HAP-1 (cell line): Measurements from ENCODE around the gene MRPS2.
A peak's percentile ranks its signal among the peaks of the same experiment; 100 is the strongest.
"Not testable (repeated sequence)": the region's sequence is repeated elsewhere in the genome, so short reads cannot be mapped to it uniquely, and the experiment has no call there.

Experiments
- DNase-seq, 2 experiments: peaks; one replicate each; pipeline ENCODE4 v3.0.0-alpha.2; 2016 to 2020; ENCODE audit warnings: low spot score in 2 of 2
- H3K27me3 ChIP-seq: fragments of 250-450 bp; sonication (Bioruptor Pico); 2 replicates; pipeline ENCODE4 v1.5.1; 2020; ENCODE audit warnings: low read depth, mild to moderate bottlenecking, moderate library complexity
- H3K36me3 ChIP-seq: fragments of 250-450 bp; sonication (Bioruptor Pico); replicated peaks from 2 replicates; pipeline ENCODE4 v1.5.1; 2020; ENCODE audit warnings: mild to moderate bottlenecking
- H3K4me1 ChIP-seq: fragments of 250-450 bp; sonication (Bioruptor Pico); 2 replicates; pipeline ENCODE4 v1.5.1; 2020; ENCODE audit warnings: mild to moderate bottlenecking
- H3K4me3 ChIP-seq: fragments of 250-450 bp; sonication (Bioruptor Pico); 2 replicates; pipeline ENCODE4 v1.5.1; 2020; ENCODE audit warnings: mild to moderate bottlenecking, moderate library complexity
- H3K9me3 ChIP-seq: fragments of 250-450 bp; sonication (Bioruptor Pico); 2 replicates; pipeline ENCODE4 v1.5.1; 2020; ENCODE audit warnings: mild to moderate bottlenecking, moderate library complexity
- in situ Hi-C: fragments of 300-500 bp; cut with MboI; formaldehyde crosslinking; loops from 3 replicates; pipeline ENCODE4 v1.14.3; 2020; ENCODE audit warnings: low sequenced_read_pairs, inconsistent platforms, mixed read lengths

The MRPS2 gene

GRCh38 chr9:135512241-135512603, 11.7 kb downstream of the MRPS2 start:
- in situ Hi-C loops: no loop called here

GRCh38 chr9:135512904-135513303, 12.4 kb downstream of the MRPS2 start:
- Histone ChIP-seq H3K36me3 (no peaks in the 10 kb centered on the region), H3K9me3 (no peaks in the 10 kb centered on the region), H3K4me3 (no peak overlapping the region), H3K27me3 (no peaks in the 10 kb centered on the region), H3K4me1 (no peaks in the 10 kb centered on the region)
- DNase-seq: peak in 1 of 2 experiments; percentile 6
- in situ Hi-C loops: no loop called here

More at GRCh38 chr9:135512241-135512603, 11.7 kb downstream of the MRPS2 start:
- H3K9me3 ChIP-seq: no peaks in the 10 kb centered on the region
- no peak for DNase-seq
- H3K4me1 ChIP-seq: no peaks in the 10 kb centered on the region
- no peaks in the 10 kb centered on the region for H3K36me3 ChIP-seq
- H3K27me3 ChIP-seq: no peaks in the 10 kb centered on the region
- no peak overlapping the region for H3K4me3 ChIP-seq

GRCh38 chr9:135513351-135513846, 12.9 kb downstream of the MRPS2 start:
- DNase-seq: peak in 1 of 2 experiments; percentile 7
- in situ Hi-C loops: no loop called here
- no peaks in the 10 kb centered on the region for H3K9me3 ChIP-seq
- no peak overlapping the region for H3K4me3 ChIP-seq
- H3K27me3 ChIP-seq: no peaks in the 10 kb centered on the region
- no peaks in the 10 kb centered on the region for H3K4me1 ChIP-seq
- no peaks in the 10 kb centered on the region for H3K36me3 ChIP-seq

DNA sequence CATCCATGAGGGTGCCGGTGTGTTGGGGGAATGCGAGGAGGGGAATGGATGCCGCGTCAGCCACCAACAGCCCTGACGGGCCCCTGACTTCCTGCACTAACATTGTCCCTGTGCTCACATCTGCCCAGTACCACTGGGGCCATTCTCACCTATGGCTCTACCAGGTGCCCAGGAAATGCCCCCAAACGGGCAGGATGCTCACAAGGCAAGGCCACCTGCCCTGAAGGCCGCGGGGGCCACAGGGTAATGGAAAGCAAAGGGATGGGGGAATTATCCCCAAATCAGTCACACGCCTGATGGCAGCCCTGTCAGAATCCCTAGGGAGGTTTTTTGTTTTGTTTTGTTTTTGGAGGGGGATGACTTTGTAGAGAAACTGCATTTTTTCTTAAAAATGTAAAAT, 13.4 kb downstream of the MRPS2 start:
- H3K4me3 ChIP-seq, H3K36me3 ChIP-seq, DNase-seq, in situ Hi-C loops, H3K27me3 ChIP-seq, H3K9me3 ChIP-seq, H3K4me1 ChIP-seq: not testable (repeated sequence)

GRCh38 chr9:135514342-135515082, 14.0 kb downstream of the MRPS2 start:
- no peak for DNase-seq
- no peaks in the 10 kb centered on the region for H3K36me3 ChIP-seq
- no peaks in the 10 kb centered on the region for H3K9me3 ChIP-seq
- no peak overlapping the region for H3K4me3 ChIP-seq
- no peaks in the 10 kb centered on the region for H3K4me1 ChIP-seq
- in situ Hi-C loops: no loop called here
- H3K27me3 ChIP-seq: no peaks in the 10 kb centered on the region

GRCh38 chr9:135515083-135515951, 14.8 kb downstream of the MRPS2 start:
- Histone ChIP-seq H3K27me3 (no peaks in the 10 kb centered on the region), H3K9me3 (no peaks in the 10 kb centered on the region), H3K4me1 (no peaks in the 10 kb centered on the region), H3K36me3 (no peaks in the 10 kb centered on the region), H3K4me3 (no peak overlapping the region)
- no peak for DNase-seq
- in situ Hi-C loops: no loop called here

GRCh38 chr9:135516132-135516860, 15.8 kb downstream of the MRPS2 start:
- Histone ChIP-seq H3K27me3 (no peaks in the 10 kb centered on the region), H3K4me3 (no peak overlapping the region), H3K9me3 (no peaks in the 10 kb centered on the region), H3K36me3 (no peaks in the 10 kb centered on the region), H3K4me1 (no peaks in the 10 kb centered on the region)
- DNase-seq: no peak
- in situ Hi-C loops: no loop called here

- no peak for DNase-seq
- Histone ChIP-seq H3K4me1 (no peaks in the 10 kb centered on the region), H3K4me3 (no peak overlapping the region), H3K27me3 (no peaks in the 10 kb centered on the region), H3K9me3 (no peaks in the 10 kb centered on the region), H3K36me3 (no peaks in the 10 kb centered on the region)
- in situ Hi-C loops: no loop called here
Measured at GRCh38 chr9:135517407-135517822, 16.9 kb downstream of the MRPS2 start.

GRCh38 chr9:135519179-135519971, 18.9 kb downstream of the MRPS2 start:
- Histone ChIP-seq H3K27me3 (no peaks in the 10 kb centered on the region), H3K4me3 (no peak overlapping the region), H3K36me3 (no peaks in the 10 kb centered on the region), H3K4me1 (no peaks in the 10 kb centered on the region), H3K9me3 (no peaks in the 10 kb centered on the region)
- in situ Hi-C loops: no loop called here
- DNase-seq: no peak

- no peak for DNase-seq
- no peak within 1 kb of the TSS for H3K4me3 ChIP-seq
- no peaks in the 10 kb centered on the region for H3K4me1 ChIP-seq
- H3K36me3 ChIP-seq: no peaks in the 10 kb centered on the region
- H3K9me3 ChIP-seq: no peaks in the 10 kb centered on the region
- in situ Hi-C loops: no loop called here
- H3K27me3 ChIP-seq: no peaks in the 10 kb centered on the region
Measured at GRCh38 chr9:135520916-135521607, 20.6 kb downstream of the MRPS2 start, which contains the start of gene LCN1. LCN1 (plus strand) TSS chr9:135521440; CDS start chr9:135521498, 58 bp downstream.

DNA sequence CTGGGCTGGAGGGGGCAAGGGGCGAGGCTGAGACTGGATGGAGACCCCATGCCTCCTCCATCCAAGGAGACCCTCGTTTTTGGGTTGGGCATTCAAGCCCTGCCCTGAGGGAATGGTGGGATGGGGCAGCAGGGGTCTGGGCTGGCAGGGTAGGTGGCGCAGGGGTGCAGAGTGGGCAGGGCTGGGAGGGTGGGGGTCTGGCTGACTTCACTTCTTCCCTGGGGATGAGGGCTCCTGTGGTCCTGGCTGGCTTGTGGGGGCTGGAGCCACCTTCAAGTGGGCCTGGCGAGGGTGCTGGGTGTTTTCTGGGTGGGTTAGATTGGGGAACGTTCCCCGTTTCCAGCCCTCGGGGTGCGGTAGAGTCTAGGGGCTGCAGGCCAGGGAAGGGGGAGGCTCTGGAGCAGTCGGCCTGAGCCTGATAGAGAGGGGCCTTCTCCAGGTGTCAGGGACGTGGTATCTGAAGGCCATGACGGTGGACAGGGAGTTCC, 21.2 kb downstream of the MRPS2 start:
- no peaks in the 10 kb centered on the region for H3K36me3 ChIP-seq
- in situ Hi-C loops: no loop called here
- no peaks in the 10 kb centered on the region for H3K27me3 ChIP-seq
- no peak for DNase-seq
- no peaks in the 10 kb centered on the region for H3K4me1 ChIP-seq
- no peaks in the 10 kb centered on the region for H3K9me3 ChIP-seq
- no peak overlapping the region for H3K4me3 ChIP-seq

- Histone ChIP-seq H3K9me3 (no peaks in the 10 kb centered on the region), H3K36me3 (no peaks in the 10 kb centered on the region), H3K4me3 (no peak overlapping the region), H3K4me1 (no peaks in the 10 kb centered on the region), H3K27me3 (no peaks in the 10 kb centered on the region)
- no peak for DNase-seq
- in situ Hi-C loops: no loop called here
Measured at GRCh38 chr9:135522137-135522877, 21.8 kb downstream of the MRPS2 start.
